Measurements from ENCODE around the gene RGS2. TPM values are rescaled to one million over a fixed set of nuclear protein-coding genes. Genes with fewer than 3 reads are reported as not detected.

Gene RGS2
- total and polyA plus RNA-seq, 3 experiments from 2014 or later, result 9.4 to 86.3 (median 10.7) TPM

GRCh38 chr1:192821296-192821695 is 12.5 kb downstream of the RGS2 start:
- no peak for DNase-seq
- Histone ChIP-seq H3K36me3 (ENCODE audit: insufficient read depth, low read length) (no peaks in the 10 kb centered on the region), H3K27ac (ENCODE audit: low read depth, low read length) (no peak overlapping the region), H3K27me3 (ENCODE audit: insufficient read depth, low read length, poor library complexity, severe bottlenecking) (no peaks in the 10 kb centered on the region), H3K9me3 (ENCODE audit: low read length) (no peaks in the 10 kb centered on the region), H3K4me3 (ENCODE audit: low read length) (no peak overlapping the region), H3K4me1 (ENCODE audit: insufficient read depth, low read length) (no peaks in the 10 kb centered on the region)
- H3K4me1 Mint-ChIP-seq, result no peaks in the 10 kb centered on the region
- no peaks in the 10 kb centered on the region for H3K9me3 Mint-ChIP-seq
- ChIA-PET CTCF (interaction anchor here (1.4 kb wide), 1 partner anchor 9 kb away, joined by 3 read pairs; no protein-coding TSS in a partner anchor), POLR2A (no interaction called here)
- no peaks in the 10 kb centered on the region for H3K36me3 Mint-ChIP-seq
- H3K27me3 Mint-ChIP-seq, result peaks cover 3 to 18% of the 10 kb centered on the region in 2 donors
- H3K27ac Mint-ChIP-seq, result no peak overlapping the region
- no peak overlapping the region for H3K4me3 Mint-ChIP-seq

DNA sequence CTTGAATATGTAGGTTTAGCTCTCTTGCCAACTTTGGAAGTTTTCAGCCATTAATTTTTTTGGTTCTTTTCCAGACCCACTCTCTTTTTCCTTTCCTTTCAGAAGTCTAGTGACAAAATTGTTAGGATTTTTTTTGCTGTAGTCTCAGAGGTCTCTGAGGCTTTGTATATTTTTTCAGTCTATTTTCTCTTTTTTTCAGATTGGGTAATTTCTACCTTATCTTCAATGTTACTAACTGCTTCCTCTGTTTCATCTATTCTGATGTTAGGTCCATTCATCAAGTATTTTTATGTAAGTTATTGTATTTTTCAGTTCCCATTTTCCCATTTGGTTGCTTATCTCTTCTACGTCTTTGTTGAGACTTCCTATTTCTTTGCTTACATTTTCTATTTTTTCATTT is 15.7 kb downstream of the RGS2 start:
- H3K4me3 ChIP-seq (ENCODE audit: low read length), result no peak overlapping the region
- POLR2A ChIA-PET, result no interaction called here
- no peak overlapping the region for H3K27ac ChIP-seq (ENCODE audit: low read depth, low read length)
- no peaks in the 10 kb centered on the region for H3K27me3 ChIP-seq (ENCODE audit: insufficient read depth, low read length, poor library complexity, severe bottlenecking)
- CTCF ChIA-PET, result no interaction called here
- no peaks in the 10 kb centered on the region for H3K4me1 ChIP-seq (ENCODE audit: insufficient read depth, low read length)
- Mint-ChIP-seq H3K4me1 (no peaks in the 10 kb centered on the region), H3K9me3 (no peaks in the 10 kb centered on the region), H3K27ac (no peak overlapping the region), H3K36me3 (no peaks in the 10 kb centered on the region), H3K4me3 (no peak overlapping the region), H3K27me3 (peaks cover 10 to 38% of the 10 kb centered on the region in 2 donors)
- no peak for DNase-seq
- no peaks in the 10 kb centered on the region for H3K9me3 ChIP-seq (ENCODE audit: low read length)
- no peaks in the 10 kb centered on the region for H3K36me3 ChIP-seq (ENCODE audit: insufficient read depth, low read length)

DNA sequence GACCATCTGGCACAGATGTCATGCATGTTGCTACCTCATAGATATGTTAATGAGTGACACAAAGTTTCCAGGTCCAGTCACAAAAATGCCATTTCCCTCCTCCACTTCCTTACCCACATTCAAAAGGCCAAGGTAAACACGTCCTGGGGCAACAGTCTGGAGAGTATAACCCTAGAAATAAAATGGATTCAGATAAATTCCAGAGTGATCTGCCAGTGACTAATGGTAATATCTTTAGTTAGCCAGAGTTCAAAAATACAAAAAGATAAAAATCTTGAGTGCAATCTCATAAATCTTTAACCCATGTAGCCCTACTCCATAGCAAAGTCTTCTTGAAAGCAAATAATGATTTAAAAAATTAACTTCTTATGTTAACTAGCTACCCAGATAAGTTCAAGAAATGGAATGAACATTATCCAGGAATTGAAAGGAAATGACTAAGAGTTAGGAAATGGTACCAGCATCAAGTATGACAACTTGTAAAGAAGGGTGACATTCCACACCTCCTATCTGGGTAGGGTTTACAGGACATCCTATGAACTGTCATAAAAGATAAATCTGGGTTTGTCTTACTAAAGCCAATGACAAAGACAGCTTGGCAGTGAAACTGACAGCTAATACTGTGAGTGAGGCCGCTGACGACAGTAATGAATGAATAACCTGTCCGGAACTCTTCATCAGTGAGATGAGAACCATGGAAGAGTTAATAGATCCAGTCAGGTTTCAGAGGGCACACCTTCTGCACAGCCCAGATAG is 18.1 kb downstream of the RGS2 start:
- CTCF ChIA-PET, result no interaction called here
- POLR2A ChIA-PET, result no interaction called here
- no peak for DNase-seq

GRCh38 chr1:192830595-192831246 is 21.9 kb downstream of the RGS2 start:
- no peak for DNase-seq
- no peaks in the 10 kb centered on the region for H3K36me3 Mint-ChIP-seq
- no peaks in the 10 kb centered on the region for H3K4me1 Mint-ChIP-seq
- H3K27me3 Mint-ChIP-seq, result peaks cover 8 to 29% of the 10 kb centered on the region in 2 donors
- ChIA-PET POLR2A (no interaction called here), CTCF (no interaction called here)
- Histone ChIP-seq H3K4me3 (ENCODE audit: low read length) (no peak overlapping the region), H3K36me3 (ENCODE audit: insufficient read depth, low read length) (no peaks in the 10 kb centered on the region), H3K27me3 (ENCODE audit: insufficient read depth, low read length, poor library complexity, severe bottlenecking) (no peaks in the 10 kb centered on the region), H3K9me3 (ENCODE audit: low read length) (no peaks in the 10 kb centered on the region), H3K27ac (ENCODE audit: low read depth, low read length) (no peak overlapping the region), H3K4me1 (ENCODE audit: insufficient read depth, low read length) (no peaks in the 10 kb centered on the region)
- no peaks in the 10 kb centered on the region for H3K9me3 Mint-ChIP-seq
- no peak overlapping the region for H3K4me3 Mint-ChIP-seq
- no peak overlapping the region for H3K27ac Mint-ChIP-seq

More for the DNA sequence above, 18.1 kb downstream of the RGS2 start:
- Mint-ChIP-seq H3K27me3 (peaks cover 10 to 37% of the 10 kb centered on the region in 2 donors), H3K36me3 (no peaks in the 10 kb centered on the region), H3K4me3 (no peak overlapping the region), H3K9me3 (no peaks in the 10 kb centered on the region), H3K4me1 (no peaks in the 10 kb centered on the region), H3K27ac (no peak overlapping the region)
- Histone ChIP-seq H3K9me3 (ENCODE audit: low read length) (no peaks in the 10 kb centered on the region), H3K27ac (ENCODE audit: low read depth, low read length) (no peak overlapping the region), H3K4me1 (ENCODE audit: insufficient read depth, low read length) (no peaks in the 10 kb centered on the region), H3K36me3 (ENCODE audit: insufficient read depth, low read length) (no peaks in the 10 kb centered on the region), H3K27me3 (ENCODE audit: insufficient read depth, low read length, poor library complexity, severe bottlenecking) (no peaks in the 10 kb centered on the region), H3K4me3 (ENCODE audit: low read length) (no peak overlapping the region)

DNA sequence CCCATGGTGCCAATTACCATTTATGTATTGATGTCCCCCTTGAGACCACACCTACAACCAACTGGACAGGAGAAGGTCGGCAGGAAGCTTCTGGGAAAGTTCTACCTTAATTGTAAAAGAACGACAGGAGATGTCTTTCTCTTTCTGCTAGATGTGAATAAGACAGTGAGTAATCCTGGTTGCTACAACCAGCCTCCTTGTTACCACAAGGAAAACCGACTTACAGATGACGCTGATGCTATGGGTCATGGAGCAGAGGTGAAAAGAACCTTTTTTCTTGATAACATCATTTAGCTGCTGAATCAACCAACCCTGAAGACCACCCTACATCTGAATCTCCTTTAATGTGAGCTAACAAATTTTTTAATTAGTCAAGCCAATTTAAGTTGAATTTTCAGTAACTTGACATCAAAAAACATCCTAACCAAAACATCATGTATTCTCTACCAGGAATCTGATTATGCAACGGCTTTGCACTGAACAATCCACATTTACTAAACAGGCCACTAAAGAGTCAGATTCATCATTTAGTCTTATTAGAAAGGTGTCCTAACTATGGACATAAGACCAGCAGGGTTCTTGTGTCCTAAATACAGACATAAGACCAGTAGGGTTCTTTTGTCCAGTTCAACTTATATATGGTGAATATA is 23.0 kb downstream of the RGS2 start:
- no peaks in the 10 kb centered on the region for H3K9me3 ChIP-seq (ENCODE audit: low read length)
- no peak overlapping the region for H3K27ac ChIP-seq (ENCODE audit: low read depth, low read length)
- H3K27me3 ChIP-seq (ENCODE audit: insufficient read depth, low read length, poor library complexity, severe bottlenecking), result no peaks in the 10 kb centered on the region
- CTCF ChIA-PET, result interaction anchor here (1.0 kb wide), 1 partner anchor 25 kb away, joined by 3 read pairs; no protein-coding TSS in a partner anchor
- H3K36me3 ChIP-seq (ENCODE audit: insufficient read depth, low read length), result no peaks in the 10 kb centered on the region
- H3K4me3 Mint-ChIP-seq, result no peak overlapping the region
- no peak overlapping the region for H3K4me3 ChIP-seq (ENCODE audit: low read length)
- no peaks in the 10 kb centered on the region for H3K4me1 ChIP-seq (ENCODE audit: insufficient read depth, low read length)
- DNase-seq, result no peak
- H3K27ac Mint-ChIP-seq, result no peak overlapping the region
- peaks cover 5 to 19% of the 10 kb centered on the region in 2 donors for H3K27me3 Mint-ChIP-seq
- no peaks in the 10 kb centered on the region for H3K36me3 Mint-ChIP-seq
- H3K9me3 Mint-ChIP-seq, result no peaks in the 10 kb centered on the region
- H3K4me1 Mint-ChIP-seq, result no peaks in the 10 kb centered on the region
- POLR2A ChIA-PET, result no interaction called here

GRCh38 chr1:192832492-192832891 is 23.7 kb downstream of the RGS2 start:
- H3K4me1 Mint-ChIP-seq, result no peaks in the 10 kb centered on the region
- CTCF ChIA-PET, result interaction anchor here (1.0 kb wide), 1 partner anchor 25 kb away, joined by 3 read pairs; no protein-coding TSS in a partner anchor

DNA sequence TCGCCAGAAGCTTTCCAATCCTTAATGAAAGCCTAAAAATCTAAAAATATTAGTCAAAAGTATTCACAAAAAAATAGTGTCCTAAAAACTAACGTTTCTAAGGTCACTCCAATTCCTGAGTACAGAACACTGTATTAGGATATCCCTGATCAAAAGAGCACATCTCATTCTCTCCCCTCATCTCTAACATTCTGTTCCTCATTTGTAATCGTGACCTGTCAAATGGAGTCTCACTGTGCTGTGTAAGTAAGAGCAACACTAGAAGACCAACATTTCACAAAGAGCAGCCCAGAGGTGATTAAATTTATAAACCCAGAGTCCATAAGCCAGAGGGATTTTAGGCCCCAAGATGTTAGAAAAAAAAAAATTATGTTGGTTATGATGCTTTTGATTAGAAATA is 26.3 kb downstream of the RGS2 start:
- Histone ChIP-seq H3K36me3 (ENCODE audit: insufficient read depth, low read length) (no peaks in the 10 kb centered on the region), H3K27me3 (ENCODE audit: insufficient read depth, low read length, poor library complexity, severe bottlenecking) (no peaks in the 10 kb centered on the region), H3K4me3 (ENCODE audit: low read length) (no peak overlapping the region), H3K9me3 (ENCODE audit: low read length) (no peaks in the 10 kb centered on the region), H3K4me1 (ENCODE audit: insufficient read depth, low read length) (no peaks in the 10 kb centered on the region), H3K27ac (ENCODE audit: low read depth, low read length) (no peak overlapping the region)
- Mint-ChIP-seq H3K36me3 (no peaks in the 10 kb centered on the region), H3K27me3 (peaks cover 8 to 10% of the 10 kb centered on the region in 2 donors), H3K4me1 (no peaks in the 10 kb centered on the region), H3K27ac (no peak overlapping the region), H3K9me3 (no peaks in the 10 kb centered on the region), H3K4me3 (no peak overlapping the region)
- ChIA-PET POLR2A (no interaction called here), CTCF (no interaction called here)
- DNase-seq, result no peak

More at GRCh38 chr1:192832492-192832891, 23.7 kb downstream of the RGS2 start:
- Mint-ChIP-seq H3K27ac (no peak overlapping the region), H3K36me3 (no peaks in the 10 kb centered on the region), H3K27me3 (peaks cover 1 to 12% of the 10 kb centered on the region in 2 donors), H3K9me3 (no peaks in the 10 kb centered on the region), H3K4me3 (no peak overlapping the region)
- no peak for DNase-seq
- POLR2A ChIA-PET, result no interaction called here
- Histone ChIP-seq H3K36me3 (ENCODE audit: insufficient read depth, low read length) (no peaks in the 10 kb centered on the region), H3K27ac (ENCODE audit: low read depth, low read length) (no peak overlapping the region), H3K27me3 (ENCODE audit: insufficient read depth, low read length, poor library complexity, severe bottlenecking) (no peaks in the 10 kb centered on the region), H3K4me3 (ENCODE audit: low read length) (no peak overlapping the region), H3K9me3 (ENCODE audit: low read length) (no peaks in the 10 kb centered on the region), H3K4me1 (ENCODE audit: insufficient read depth, low read length) (no peaks in the 10 kb centered on the region)
